B cell (primary cell): ENCODE data around the gene EPB41. TPM values are rescaled to one million over a fixed set of nuclear protein-coding genes. Genes with fewer than 3 reads are reported as not detected.

Experiments
- ATAC-seq: fragments of 200-7000 bp; cut with Tn5 transposase; one replicate; pipeline ENCODE4 v1.10.0; 2021; ENCODE audit warnings: low read depth, mild to moderate bottlenecking, moderate number of reproducible peaks, moderate library complexity
- CTCF ChIA-PET: fragments of 350-600 bp; sonication (Branson Sonifier 250); formaldehyde crosslinking; loops from one replicate; lab custom pipeline; 2021; ENCODE audit warnings: antibody characterized with exemption, inconsistent platforms; lab: Charles Lee
- POLR2A ChIA-PET: fragments of 350-600 bp; sonication (Branson Sonifier 250); formaldehyde crosslinking; loops from one replicate; lab custom pipeline; 2021; ENCODE audit warnings: antibody characterized with exemption; lab: Charles Lee
- DNase-seq: peaks from one replicate; pipeline ENCODE4 v3.0.0; 2013
- H2AFZ ChIP-seq: 2 replicates; pipeline ENCODE4 v1.6.1; 2012; ENCODE audit warnings: mild to moderate bottlenecking, low read depth, low read length; ENCODE audit not compliant: insufficient read depth, poor library complexity, severe bottlenecking
- H3K27ac ChIP-seq, 2 donors: 1 replicate in 1 of 2; 2 replicates in 1 of 2; pipeline ENCODE4 v1.5.1; 2012 to 2013; ENCODE audit warnings: low read length in 2 of 2, mild to moderate bottlenecking in 2 of 2, moderate library complexity in 1 of 2
- H3K27me3 ChIP-seq, 4 experiments: fragments of 200-600 bp in 1 of 4; sonication (generic) in 1 of 4; replicated peaks in 1 of 4; 1 replicate in 2 of 4; 2 replicates in 2 of 4; pipeline versions ENCODE4 v1.6.1 to v1.7.0; 2013 to 2016; ENCODE audit warnings: low read length in 3 of 4, mild to moderate bottlenecking in 2 of 4, mixed read lengths in 1 of 4, moderate library complexity in 1 of 4; ENCODE audit not compliant: insufficient read depth in 4 of 4, control insufficient read depth in 3 of 4; ENCODE audit errors: control extremely low read depth in 1 of 4
- H3K36me3 ChIP-seq, 2 experiments: replicated peaks in 1 of 2; 1 replicate in 1 of 2; 2 replicates in 1 of 2; pipeline versions ENCODE4 v1.6.1 to v1.7.1; 2013; ENCODE audit warnings: low read length in 1 of 2; ENCODE audit not compliant: insufficient read depth in 2 of 2, control insufficient read depth in 1 of 2; ENCODE audit errors: control extremely low read depth in 1 of 2, extremely low read depth in 1 of 2
- H3K4me1 ChIP-seq, 2 donors: fragments of 200-600 bp in 1 of 2; sonication (generic) in 1 of 2; 1 replicate in 1 of 2; 2 replicates in 1 of 2; pipeline versions ENCODE4 v1.5.1 to v1.6.1; 2013 to 2017; ENCODE audit warnings: low read length in 2 of 2; ENCODE audit not compliant: control insufficient read depth in 2 of 2, insufficient read depth in 2 of 2
- H3K4me2 ChIP-seq: replicated peaks from 2 replicates; pipeline ENCODE3; 2012; ENCODE audit warnings: mild to moderate bottlenecking, low read depth, low read length; ENCODE audit not compliant: poor library complexity, severe bottlenecking
- H3K4me3 ChIP-seq, 5 experiments: fragments of 200-600 bp in 1 of 5; sonication (generic) in 1 of 5; 1 replicate in 3 of 5; 2 replicates in 2 of 5; pipeline versions ENCODE4 v1.5.1 to v1.7.0; 2011 to 2016; ENCODE audit warnings: low read length in 4 of 5, mild to moderate bottlenecking in 4 of 5, low read depth in 2 of 5, control low read depth in 1 of 5, moderate library complexity in 1 of 5; ENCODE audit not compliant: insufficient read depth in 1 of 5; ENCODE audit errors: control extremely low read depth in 1 of 5, extremely low read depth in 1 of 5
- H3K79me2 ChIP-seq: fragments of 200-600 bp; sonication (generic); one replicate; pipeline ENCODE4 v1.6.0; 2016; ENCODE audit warnings: low read length; ENCODE audit not compliant: control insufficient read depth, insufficient read depth
- H3K9ac ChIP-seq: fragments of 200-600 bp; sonication (generic); 2 replicates; pipeline ENCODE4 v1.6.1; 2017; ENCODE audit warnings: mild to moderate bottlenecking, low read length, moderate library complexity
- H3K9me3 ChIP-seq, 3 donors: one replicate each; pipeline versions ENCODE4 v1.6.1 to v1.7.1; 2013; ENCODE audit warnings: low read length in 2 of 3; ENCODE audit not compliant: control insufficient read depth in 2 of 3, insufficient read depth in 1 of 3; ENCODE audit errors: control extremely low read depth in 1 of 3
- H4K20me1 ChIP-seq: 2 replicates; pipeline ENCODE4 v1.6.0; 2012; ENCODE audit warnings: mild to moderate bottlenecking, low read length; ENCODE audit not compliant: insufficient read depth, control insufficient read depth, poor library complexity, severe bottlenecking
- H3K27ac Mint-ChIP-seq: one replicate; pipeline ENCODE4 v1.8.0; 2021; ENCODE audit warnings: mixed read lengths
- H3K27me3 Mint-ChIP-seq: one replicate; pipeline ENCODE4 v1.8.0; 2021; ENCODE audit warnings: mixed read lengths
- H3K4me1 Mint-ChIP-seq: one replicate; pipeline ENCODE4 v1.8.0; 2021; ENCODE audit warnings: mixed read lengths
- H3K4me3 Mint-ChIP-seq: one replicate; pipeline ENCODE4 v1.8.0; 2021; ENCODE audit warnings: mixed read lengths
- H3K9me3 Mint-ChIP-seq: one replicate; pipeline ENCODE4 v1.8.0; 2022; ENCODE audit warnings: mixed read lengths; ENCODE audit not compliant: insufficient read depth
- CTCF ChIP-seq: fragments of 200-600 bp; IDR thresholded peaks from one replicate; pipeline ENCODE4 v1.8.0; 2022; ENCODE audit warnings: antibody characterized with exemption, mild to moderate bottlenecking
- EZH2 ChIP-seq: IDR thresholded peaks from 2 replicates; pipeline ENCODE4 v1.6.1; 2012; ENCODE audit warnings: borderline replicate concordance, low read depth, mild to moderate bottlenecking, moderate library complexity, low read length; ENCODE audit not compliant: insufficient read depth, poor library complexity, severe bottlenecking
- WGBS: methylation state at CpG from one replicate; pipeline ENCODE4 v1.1.5; 2013; ENCODE audit warnings: missing lambda C conversion rate; ENCODE audit not compliant: insufficient coverage; 5-methylcytosine and 5-hydroxymethylcytosine counted together
- intact Hi-C: fragments of 100-400 bp; cut with micrococcal nuclease; formaldehyde crosslinking; loops from one replicate; pipeline ENCODE4 v1.10.0; 2022
- polyA plus RNA-seq: library from polyadenylated mRNA; depleted of rRNA; stranded (reverse); fragments of >200 nt; gene quantifications from 2 replicates; pipeline ENCODE4 v1.2.3, GENCODE V29; 2012
- total RNA-seq, 2 donors: library from RNA; stranded (reverse); fragments of 120-200 nt in 1 of 2; gene quantifications; 1 replicate in 1 of 2; 2 replicates in 1 of 2; pipeline versions ENCODE4 v1.2.3 to v1.2.4, GENCODE V29; 2013 to 2022

EPB41 gene
- total and polyA plus RNA-seq, 2 donors (not counting 1 experiment from before 2014, with no cell fraction given) = 45.8 to 186 TPM

- Histone ChIP-seq H2AFZ (no peak overlapping the region), H3K4me3 (no peak overlapping the region), H3K9ac (no peak overlapping the region), H3K4me1 (no peaks in the 10 kb centered on the region), H3K9me3 (peaks cover 0 to 4% (median 0%) of the 10 kb centered on the region in 3 donors), H3K27ac (no peak overlapping the region), H3K27me3 (no peaks in the 10 kb centered on the region), H3K4me2 (no peak overlapping the region), H3K36me3 (no peaks in the 10 kb centered on the region), H4K20me1 (no peaks in the 10 kb centered on the region), H3K79me2 (no peaks in the 10 kb centered on the region)
- H3K27ac Mint-ChIP-seq = no peak overlapping the region
- TF ChIP-seq EZH2 = no peak
- TF ChIP-seq CTCF = no peak
- intact Hi-C loops = no loop called here
- no peaks in the 10 kb centered on the region for H3K9me3 Mint-ChIP-seq
- no peak overlapping the region for H3K4me3 Mint-ChIP-seq
- ATAC-seq (no peak), DNase-seq (no peak)
- ChIA-PET POLR2A (no interaction called here), CTCF (interaction anchor here (0.6 kb wide), 1 partner anchor 1077 kb away, joined by 3 read pairs; no protein-coding TSS in a partner anchor)
- no peaks in the 10 kb centered on the region for H3K4me1 Mint-ChIP-seq
- peaks cover 15% of the 10 kb centered on the region for H3K27me3 Mint-ChIP-seq
- 75% methylated on average over 8 of the region's 14 CpGs for WGBS
These were observed 222.1 kb downstream of the EPB41 start for GRCh38 chr1:29136391-29136915.

- intact Hi-C loops = no loop called here
- CTCF ChIA-PET = no interaction called here
- Histone ChIP-seq H3K79me2 (no peaks in the 10 kb centered on the region), H2AFZ (no peak overlapping the region), H3K9ac (no peak overlapping the region), H4K20me1 (no peaks in the 10 kb centered on the region), H3K4me3 (no peak overlapping the region), H3K27ac (no peak overlapping the region), H3K27me3 (no peaks in the 10 kb centered on the region), H3K4me1 (no peaks in the 10 kb centered on the region), H3K36me3 (peaks cover 8 to 13% of the 10 kb centered on the region in 2 experiments), H3K4me2 (no peak overlapping the region), H3K9me3 (peaks cover 0 to 6% (median 0%) of the 10 kb centered on the region in 3 donors)
- no peak for DNase-seq
- H3K4me3 Mint-ChIP-seq = no peak overlapping the region
- TF ChIP-seq CTCF (no peak), EZH2 (no peak)
- H3K27ac Mint-ChIP-seq = no peak overlapping the region
- WGBS = no CpG with 5 or more reads among the region's 2 CpGs
- peaks cover 3% of the 10 kb centered on the region for H3K4me1 Mint-ChIP-seq
- ATAC-seq = no peak
- POLR2A ChIA-PET = no interaction called here
- H3K27me3 Mint-ChIP-seq = no peaks in the 10 kb centered on the region
- no peaks in the 10 kb centered on the region for H3K9me3 Mint-ChIP-seq
These were observed 228.3 kb downstream of the EPB41 start for GRCh38 chr1:29142714-29143113.
